ENCODE measurements around the gene EPHA2.
"Not testable (repeated sequence)": the region's sequence is repeated elsewhere in the genome, so short reads cannot be mapped to it uniquely, and the experiment has no call there.

Gene EPHA2

GRCh38 chr1:16183765-16184556, 28.1 kb upstream of the EPHA2 start:
- no peak for DNase-seq (ENCODE audit: low read depth in 2 of 2)

DNA sequence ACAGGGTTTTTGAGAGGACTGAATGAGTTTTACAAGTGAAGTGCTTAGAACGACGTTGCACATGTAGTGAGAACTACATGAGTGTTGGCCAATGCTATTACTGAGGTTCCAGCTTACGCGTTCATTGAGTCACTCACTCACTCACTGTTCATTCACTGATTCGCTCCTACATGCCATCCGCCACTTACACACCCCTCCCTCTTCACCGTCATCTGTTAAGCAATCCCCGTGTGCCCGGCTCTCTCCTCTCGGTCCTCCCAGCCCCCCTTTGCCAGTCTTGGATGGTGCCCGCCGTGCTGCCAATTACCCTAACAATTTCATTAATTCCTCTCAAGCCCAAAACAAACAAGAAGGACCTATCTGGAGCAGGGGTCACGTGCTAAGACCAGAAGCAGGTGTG, 27.3 kb upstream of the EPHA2 start:
- no peak for DNase-seq (ENCODE audit: low read depth in 2 of 2)

DNA sequence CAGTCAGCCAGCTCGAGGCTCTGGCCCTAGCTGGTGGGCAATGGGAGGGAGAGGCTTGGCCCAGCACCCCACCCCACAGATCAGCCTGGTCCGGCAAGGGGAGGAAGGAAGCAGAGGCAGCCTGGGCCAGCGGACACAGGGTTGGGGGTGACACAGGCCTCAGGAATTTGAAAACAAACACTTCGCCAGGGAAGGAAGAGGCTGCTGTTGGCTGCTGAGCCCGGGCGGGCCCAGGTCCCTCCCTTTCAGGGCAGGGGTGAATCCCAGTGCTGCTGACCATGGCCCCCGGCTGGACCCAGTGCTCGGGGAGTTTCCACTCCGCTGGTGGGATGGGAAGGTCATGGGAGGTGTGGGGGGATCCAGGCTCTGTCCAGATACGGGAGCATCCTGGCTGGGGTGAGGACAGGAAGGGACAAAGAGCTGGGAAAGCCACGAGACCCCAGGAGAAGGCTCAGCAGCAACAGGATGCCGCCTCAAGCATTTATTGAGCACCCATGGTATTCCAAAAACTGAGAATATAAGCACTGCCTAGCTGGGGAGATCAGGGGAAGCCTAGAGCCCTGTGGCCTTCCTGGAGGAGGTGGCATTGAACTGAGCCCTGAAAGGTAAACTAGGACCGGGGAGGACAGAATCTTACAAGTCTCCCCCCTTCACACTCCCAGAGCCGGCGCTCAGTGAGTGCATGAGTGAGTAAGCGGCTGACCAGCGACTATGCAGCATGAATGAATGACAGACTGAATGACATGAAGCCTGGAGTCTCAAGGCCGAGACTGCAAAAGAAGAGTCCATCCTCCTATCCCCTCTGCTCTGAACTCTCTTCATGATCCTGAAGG, 26.2 kb upstream of the EPHA2 start:
- DNase-seq (ENCODE audit: low read depth in 2 of 2): no peak

DNA sequence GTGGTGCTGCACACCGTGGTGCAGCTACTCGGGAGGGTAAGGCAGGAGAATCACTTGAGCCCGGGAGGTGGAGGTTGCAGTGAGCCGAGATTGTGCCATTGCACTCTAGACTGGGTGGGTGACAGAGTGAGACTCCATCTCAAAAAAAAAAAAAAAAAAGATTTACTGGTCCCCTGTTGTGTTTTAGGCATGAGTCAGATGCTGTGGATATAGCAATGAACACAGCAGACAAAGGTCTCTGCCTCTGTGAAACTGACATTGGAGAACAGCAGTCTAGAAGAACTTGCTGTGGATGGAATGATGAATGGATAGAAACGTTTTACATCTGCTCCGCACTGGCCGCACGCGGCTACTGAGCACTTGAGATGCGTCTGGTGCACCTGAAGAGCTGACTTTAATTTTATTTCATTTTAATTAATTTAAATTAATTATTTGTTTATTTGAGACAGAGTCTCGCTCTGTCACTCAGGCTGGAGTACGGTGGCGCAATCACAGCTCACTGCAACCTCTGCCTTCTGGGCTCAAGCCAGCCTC, 24.5 kb upstream of the EPHA2 start:
- no peak for DNase-seq (ENCODE audit: low read depth in 2 of 2)

DNA sequence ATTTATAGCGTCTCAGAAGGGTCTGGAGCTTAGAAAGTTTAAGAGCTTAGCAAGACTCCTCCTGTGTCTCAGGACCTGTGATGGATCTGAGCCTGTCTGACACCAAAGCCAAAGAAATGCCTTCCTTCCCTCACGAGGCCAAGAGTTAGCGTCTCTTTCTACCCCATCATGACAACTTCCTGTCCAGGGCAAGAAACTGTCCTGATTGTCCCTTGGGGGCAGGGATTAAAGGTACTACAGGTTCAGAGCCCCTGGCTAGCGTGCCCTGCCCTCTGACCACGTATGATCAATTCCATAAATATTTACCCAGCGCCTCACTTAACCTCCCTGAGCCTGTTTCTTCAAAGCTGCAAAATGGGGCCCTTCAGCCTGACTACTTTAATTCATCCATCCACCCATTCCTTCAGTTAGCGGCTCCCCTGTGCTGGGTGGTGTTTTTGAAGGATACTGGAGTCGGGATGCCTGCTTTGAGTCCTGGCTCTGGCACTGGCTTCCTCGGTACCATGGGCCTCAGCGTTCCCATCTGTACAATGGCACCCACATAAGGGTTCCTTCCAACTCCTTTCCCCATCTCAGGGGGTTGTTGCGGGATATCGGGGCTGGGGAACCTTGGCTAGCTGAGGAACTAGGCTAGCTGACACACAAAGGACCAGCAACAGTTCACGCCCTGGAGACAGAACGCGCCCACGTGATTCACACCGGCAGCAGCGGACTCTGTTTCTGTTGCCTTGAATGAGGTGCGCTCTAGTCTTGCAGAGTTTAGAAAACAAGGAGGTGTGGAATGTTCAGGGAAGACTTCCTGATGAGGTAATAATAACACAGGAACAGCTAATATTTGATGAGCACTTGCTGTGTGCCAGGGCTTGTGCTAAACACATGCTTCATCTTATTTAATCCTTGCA, 23.0 kb upstream of the EPHA2 start:
- DNase-seq (ENCODE audit: low read depth in 2 of 2): no peak

DNA sequence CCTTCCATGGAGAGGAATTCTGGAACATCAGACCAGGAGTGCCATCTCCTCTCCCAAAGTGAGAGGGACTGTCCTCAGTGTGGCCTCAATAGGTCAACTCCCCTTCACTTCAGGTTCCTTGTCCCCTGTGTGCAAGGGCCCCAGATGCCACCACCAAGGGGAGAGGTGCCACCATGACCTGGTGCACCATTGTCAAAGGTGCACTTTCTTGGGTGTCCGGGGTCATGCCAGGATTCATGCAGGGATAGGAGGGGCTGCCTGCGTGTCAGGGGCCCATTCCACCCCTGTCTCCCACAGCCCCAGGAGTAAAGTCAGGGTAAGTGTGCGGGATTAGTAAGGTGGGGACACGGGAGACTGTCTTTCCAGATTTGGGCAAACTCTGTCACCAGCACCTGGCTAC, 21.4 kb upstream of the EPHA2 start:
- DNase-seq (ENCODE audit: low read depth in 2 of 2): no peak

- DNase-seq (ENCODE audit: low read depth in 2 of 2): no peak
These were observed 20.8 kb upstream of the EPHA2 start for GRCh38 chr1:16176653-16177052.

- no peak for DNase-seq (ENCODE audit: low read depth in 2 of 2)
These were observed 20.0 kb upstream of the EPHA2 start for GRCh38 chr1:16175610-16176553.

GRCh38 chr1:16174886-16175598, 19.2 kb upstream of the EPHA2 start:
- no peak for DNase-seq (ENCODE audit: low read depth in 2 of 2)

- no peak for DNase-seq (ENCODE audit: low read depth in 2 of 2)
These were observed 18.5 kb upstream of the EPHA2 start for GRCh38 chr1:16174261-16174868.

DNA sequence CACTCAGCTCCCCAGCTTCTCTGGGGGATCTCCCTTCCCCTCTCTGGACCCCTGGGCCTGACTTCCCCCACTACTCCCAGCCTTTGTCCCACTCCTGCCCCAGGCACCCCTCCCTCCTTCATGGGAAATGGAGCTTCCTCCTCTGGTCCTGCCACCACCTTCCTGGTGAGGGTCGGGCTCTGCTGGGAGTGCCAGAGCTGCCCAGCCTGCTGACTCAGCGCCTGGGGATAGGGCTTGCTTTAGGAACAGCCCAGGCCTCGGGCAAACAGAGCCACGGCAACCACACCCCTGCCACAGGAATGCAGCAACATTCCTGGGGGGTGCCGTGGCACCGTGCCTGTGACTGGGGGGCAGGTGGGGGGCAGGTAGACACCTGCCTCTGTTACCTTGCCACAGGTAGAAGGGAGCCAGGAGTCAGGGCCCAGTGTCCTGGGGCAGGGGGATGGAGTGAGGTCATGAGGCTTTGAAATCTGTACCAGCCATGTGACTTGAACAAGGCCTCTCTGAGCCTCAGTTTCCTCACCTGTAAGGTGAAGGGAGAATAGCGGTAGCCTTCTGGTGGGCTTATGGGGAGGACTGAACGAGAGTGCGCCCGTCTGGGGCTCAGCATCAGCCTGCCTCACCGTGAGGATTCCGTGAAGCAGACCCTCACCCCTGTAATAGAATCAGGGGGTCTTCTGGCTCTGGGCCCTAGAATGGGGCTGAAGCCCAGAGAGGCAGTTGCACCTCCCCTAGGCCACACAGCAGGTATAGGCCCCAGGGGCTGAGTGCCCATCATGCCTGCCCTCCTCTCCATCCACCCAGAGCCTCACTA, 17.8 kb upstream of the EPHA2 start:
- DNase-seq (ENCODE audit: low read depth in 2 of 2): no peak

- no peak for DNase-seq (ENCODE audit: low read depth in 2 of 2)
These were observed 17.1 kb upstream of the EPHA2 start for GRCh38 chr1:16172964-16173446.

- DNase-seq (ENCODE audit: low read depth in 2 of 2): no peak
These were observed 16.5 kb upstream of the EPHA2 start for GRCh38 chr1:16172218-16172830.

DNA sequence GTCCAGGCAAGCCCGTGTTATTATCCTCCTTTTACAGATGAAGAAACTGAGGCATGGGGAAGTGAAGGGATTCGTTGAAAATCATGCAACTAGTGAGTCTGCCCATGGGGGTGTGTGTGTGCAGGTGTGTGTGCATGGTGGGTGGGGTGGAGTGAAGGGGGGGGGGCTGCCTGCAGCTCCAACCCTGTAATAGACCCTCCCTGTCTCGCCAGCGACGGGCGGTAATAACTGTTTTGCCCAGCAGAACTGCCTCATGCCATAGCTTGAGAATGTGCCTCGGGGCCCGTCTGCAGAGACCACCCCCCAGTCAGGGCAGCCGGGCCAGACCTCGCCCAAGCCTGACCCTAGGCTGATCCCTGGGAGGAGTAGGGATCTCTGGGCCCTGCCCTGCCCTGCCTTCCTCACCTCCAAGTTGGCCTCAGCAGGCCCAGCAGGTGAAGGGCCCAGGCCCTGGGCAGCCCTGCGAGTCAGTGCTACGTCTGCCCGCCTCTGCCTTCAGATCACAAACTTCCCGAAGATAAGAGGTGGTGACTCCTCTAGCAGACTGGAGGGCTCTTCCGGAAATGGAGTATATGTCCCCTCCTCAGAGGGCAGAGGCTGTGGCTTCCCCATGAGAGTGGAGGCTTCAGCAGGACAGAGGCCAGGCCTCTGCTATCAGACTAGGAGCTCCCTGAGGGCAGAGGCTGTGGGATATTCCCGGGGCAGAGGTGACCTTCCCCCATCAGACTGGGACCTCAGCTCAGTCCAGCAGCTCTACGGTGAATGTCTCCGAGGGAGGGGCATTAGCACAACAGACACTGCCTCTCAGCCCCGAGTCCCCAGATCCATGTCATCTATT, 15.7 kb upstream of the EPHA2 start:
- DNase-seq (ENCODE audit: low read depth in 2 of 2): no peak

DNA sequence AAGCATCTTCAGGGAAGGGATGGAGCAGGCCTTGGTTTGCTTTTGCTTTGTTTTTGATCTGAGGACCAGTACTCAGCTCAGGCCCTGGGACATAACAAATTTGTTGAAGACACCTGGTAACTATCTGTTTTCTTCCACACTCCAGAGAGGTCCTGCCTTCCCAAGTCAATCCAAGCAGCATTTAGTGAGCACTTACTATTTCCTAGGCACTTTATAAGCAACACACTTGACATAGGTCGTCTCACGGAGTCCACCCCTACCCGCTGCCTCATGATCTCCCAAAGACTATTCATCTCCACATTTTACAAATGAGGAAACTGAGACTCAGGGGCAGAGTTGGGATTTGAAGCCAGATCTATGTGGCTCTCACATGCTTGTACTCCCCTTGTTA, 14.4 kb upstream of the EPHA2 start:
- no peak for DNase-seq (ENCODE audit: low read depth in 2 of 2)

- DNase-seq (ENCODE audit: low read depth in 2 of 2): no peak
These were observed 12.9 kb upstream of the EPHA2 start for GRCh38 chr1:16168622-16169360.

DNA sequence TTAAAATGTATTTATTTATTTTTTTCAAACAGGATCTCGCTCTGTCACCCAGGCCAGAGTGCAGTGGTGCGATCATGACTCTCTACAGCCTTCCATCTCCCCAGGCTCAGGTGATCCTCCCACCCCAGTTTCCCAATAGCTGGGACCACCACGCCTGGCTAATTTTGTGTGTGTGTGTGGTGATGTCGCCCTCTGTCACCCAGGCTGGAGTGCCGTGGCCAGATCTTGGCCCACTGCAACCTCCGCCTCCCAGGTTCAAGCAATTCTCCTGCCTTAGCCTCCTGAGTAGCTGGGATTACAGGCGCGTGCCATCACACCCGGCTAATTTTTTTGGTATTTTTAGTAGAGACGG, 12.3 kb upstream of the EPHA2 start:
- DNase-seq (ENCODE audit: low read depth in 2 of 2): not testable (repeated sequence)

Data from stimulated activated CD4-positive, alpha-beta T cell treated with anti-CD3 and anti-CD28 coated beads, Interleukin-4, amount 100 ng/mL, for 48 hours (primary cell).